NCI-H2081 (cell line): Measurements from ENCODE around the gene KCNJ5.

ENCODE experiments used
- DNase-seq, 2 experiments: peaks; one replicate each; lab custom pipeline; 2025; lab: John Stamatoyannopoulos, UW

KCNJ5 gene

DNA sequence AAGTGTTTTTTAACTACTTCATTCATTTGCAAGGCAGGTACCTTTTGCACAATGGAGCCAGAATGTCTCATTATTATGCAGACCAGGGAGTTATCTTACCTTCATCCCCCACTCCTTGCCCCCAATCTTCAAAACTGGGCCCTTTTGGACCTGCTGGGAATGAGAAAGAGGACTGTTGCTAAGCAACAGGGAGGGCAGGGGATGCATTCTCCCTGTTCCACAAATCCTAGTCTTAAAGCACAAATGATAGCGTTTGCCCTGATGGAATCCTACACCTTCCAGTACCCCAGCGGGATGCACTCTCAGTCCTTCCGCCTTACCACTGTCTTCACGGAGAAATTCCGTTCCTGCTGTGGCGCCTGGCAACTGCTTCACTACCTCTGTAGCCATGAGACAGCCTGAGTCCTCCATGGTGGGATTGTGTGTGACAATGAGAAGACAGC lies 20.0 kb upstream of the KCNJ5 start:
- DNase-seq: no peak

DNA sequence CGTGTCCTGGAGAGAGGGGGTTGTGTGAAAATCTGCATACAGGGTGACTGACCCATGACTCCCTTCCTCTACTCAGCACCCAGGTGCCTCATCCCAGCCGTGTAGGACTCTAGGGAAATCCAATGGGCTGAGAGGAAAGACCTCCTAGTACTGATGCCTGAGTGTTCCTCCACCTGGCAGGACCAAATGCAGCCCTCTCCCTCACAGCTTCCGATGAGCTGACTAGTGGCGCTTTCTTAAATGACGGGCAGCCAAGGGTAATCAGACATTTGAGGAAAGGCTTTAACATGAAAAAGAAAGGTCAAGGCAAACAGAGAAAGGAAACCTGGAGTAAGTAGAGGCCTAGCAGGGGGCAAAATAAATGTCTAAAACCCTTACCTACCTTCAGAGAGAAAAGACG lies 19.1 kb upstream of the KCNJ5 start:
- no peak for DNase-seq

GRCh38 chr11:128872594-128872993 lies 18.6 kb upstream of the KCNJ5 start:
- no peak for DNase-seq

GRCh38 chr11:128874427-128874826 lies 16.7 kb upstream of the KCNJ5 start:
- no peak for DNase-seq

GRCh38 chr11:128876133-128876650 lies 15.0 kb upstream of the KCNJ5 start:
- DNase-seq: no peak

DNA sequence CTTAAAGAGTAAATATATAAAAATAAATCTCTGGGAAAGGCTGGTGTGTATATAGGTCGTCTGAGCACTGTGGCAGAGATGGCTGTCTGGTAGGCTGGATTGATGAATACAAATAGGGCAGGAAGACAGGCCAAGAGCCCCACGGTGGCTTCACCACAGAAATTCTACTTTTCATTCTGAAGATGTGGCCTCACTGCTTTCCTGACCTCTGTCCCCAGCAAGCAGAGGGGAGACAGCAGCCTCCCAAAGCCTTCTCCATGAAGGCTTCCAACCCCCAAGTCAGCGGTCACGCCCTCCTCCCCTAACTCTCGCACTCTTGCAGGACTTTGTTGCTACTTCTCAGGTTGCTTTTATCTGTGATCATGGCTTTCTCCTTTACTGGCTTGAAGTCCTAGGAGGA lies 13.4 kb upstream of the KCNJ5 start:
- DNase-seq: no peak

GRCh38 chr11:128878455-128878854 lies 12.7 kb upstream of the KCNJ5 start:
- DNase-seq: no peak

- no peak for DNase-seq
Observed at GRCh38 chr11:128879817-128880216, 11.3 kb upstream of the KCNJ5 start.

DNA sequence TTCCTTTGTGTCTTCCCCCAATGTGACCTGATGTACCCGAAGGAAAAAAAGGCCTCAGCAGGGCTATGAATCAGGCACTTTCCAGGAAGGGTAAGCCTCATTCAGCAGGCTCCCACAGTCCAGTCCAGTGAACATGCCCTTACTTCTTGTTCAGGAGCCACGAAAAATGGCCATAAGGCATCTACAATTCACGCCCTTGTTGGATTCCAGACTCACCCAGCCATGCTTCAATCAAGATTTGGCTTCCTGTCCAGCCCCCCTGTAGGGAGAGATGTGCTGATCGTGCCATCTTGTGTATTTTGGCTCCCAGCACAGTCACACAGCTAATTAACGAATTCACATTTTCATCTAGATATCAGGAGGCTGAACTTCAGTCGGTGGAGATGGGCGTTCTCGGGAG lies 9.9 kb upstream of the KCNJ5 start:
- peak in 1 of 2 experiments; percentile 40 for DNase-seq

DNA sequence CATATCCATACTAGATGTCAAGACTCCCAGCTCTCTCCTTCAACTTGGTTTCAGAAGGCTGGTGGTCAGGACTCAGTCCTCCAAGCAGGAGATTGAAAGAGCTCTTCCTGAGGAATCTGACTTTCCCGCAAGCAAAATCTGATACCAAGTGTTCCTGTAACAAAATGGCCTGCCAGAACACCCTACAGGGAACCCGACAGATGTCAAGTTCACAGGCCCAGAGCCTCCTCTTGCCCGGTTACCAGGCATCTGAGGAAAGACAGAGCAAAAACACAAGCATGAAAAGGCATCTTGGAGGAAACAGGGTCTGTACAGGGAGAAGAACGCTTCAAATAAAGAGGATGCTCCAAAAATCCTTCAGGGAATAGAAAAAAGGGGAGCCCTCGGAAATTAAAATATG lies 8.7 kb upstream of the KCNJ5 start:
- no peak for DNase-seq

DNA sequence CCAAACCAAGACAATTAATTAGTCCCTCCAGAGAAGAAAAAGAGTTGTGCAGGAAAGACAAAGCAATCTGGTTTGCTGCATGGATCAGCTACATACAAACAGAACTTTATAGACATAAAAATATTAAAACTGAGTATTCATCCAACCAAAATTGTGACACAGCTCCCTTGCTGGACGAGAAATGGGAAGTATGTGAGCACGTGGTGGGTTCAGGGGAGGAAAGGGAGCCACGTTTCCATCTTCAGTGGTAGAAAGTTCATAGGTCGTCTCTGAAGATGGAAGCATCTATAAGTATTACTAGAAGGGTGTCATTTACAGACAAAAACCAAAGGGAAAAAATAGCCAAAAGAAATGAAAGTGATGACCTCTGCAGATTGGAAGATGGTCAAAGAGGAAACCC lies 7.1 kb upstream of the KCNJ5 start:
- no peak for DNase-seq

- peak; percentile 69 to 77 for DNase-seq
Observed at GRCh38 chr11:128884703-128885338, 6.3 kb upstream of the KCNJ5 start.

DNA sequence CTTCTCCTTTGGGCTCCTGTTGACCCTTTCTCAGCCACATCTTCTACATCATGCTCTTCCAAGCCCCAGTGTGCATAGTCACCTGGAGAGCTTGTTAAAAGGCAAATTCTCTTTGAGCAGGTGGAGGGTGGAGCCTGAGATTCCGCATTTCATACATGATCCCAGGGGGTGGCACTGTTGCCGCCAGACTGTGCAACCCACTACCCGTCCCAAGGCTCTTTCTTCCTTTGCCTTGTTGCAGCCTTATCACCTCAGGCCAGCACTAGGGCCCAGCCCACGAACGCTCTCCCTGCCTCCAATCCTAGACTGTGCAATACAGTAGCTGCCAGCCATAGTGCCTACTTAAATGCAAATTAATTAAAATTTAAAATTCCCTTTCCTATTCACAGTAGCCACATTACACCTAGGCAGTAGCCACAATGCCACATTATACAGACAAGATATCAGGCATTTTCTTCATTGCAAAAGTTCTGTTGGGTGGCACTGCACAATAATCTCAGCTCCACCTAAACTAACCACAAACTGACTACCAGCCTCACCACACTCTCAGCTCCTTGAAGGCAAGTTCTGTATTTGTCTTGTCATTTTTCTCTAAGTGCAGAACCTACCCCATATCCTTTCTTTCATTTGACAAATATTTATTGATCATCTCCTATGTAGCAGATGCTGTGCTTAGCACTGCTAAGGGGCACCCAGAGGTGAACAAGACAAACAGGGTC lies 4.6 kb upstream of the KCNJ5 start:
- DNase-seq: peak; percentile 55 to 69

- no peak for DNase-seq
Observed at GRCh38 chr11:128888034-128888985, 2.8 kb upstream of the KCNJ5 start.

DNA sequence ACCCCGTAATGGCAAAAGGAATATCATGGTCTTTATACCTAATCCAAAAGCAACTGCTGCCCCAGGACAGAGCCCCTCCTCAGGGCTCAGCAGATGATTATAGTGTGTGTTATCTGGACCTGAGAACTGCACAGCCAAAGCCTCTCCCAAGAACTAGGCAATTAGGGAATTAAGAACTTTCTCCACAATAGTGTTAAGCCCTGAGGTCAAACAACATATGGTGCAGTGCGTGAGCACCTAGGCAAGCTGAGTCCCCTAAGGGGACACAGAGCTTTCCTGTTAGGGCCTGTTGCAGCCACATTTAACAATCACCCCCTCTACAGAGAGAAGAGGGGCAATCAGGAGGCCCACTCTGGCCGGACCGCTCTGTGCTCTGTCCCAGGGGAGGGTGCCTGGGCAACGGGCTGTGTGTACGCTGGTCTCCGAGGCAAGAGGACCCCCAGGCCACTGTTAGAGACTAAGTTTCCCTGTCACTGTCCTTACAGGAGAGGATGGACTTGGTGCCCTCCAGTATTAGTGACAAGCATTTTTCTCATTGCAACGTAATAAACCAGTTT lies 1.4 kb upstream of the KCNJ5 start:
- no peak for DNase-seq

DNA sequence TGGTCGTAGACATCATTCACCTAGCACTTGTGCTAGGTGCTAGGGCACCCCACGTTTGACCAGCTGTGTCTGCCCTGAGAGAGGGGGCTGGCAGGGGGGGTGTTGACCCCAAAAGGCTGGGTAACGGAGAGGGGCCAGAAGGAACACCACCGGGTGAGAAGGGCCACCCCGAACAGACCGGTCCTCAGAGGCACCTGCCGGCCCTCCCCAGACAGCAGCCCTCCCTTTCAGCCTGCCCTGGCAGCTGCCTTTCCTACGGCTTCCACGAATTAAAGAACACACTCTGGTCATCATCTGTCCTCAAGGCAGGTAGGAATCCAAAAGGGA lies 977 bp upstream of the KCNJ5 start:
- DNase-seq: no peak

- no peak for DNase-seq
Observed at GRCh38 chr11:128891913-128892398, 800 bp downstream of the KCNJ5 start.

GRCh38 chr11:128892866-128893565 lies 1.9 kb downstream of the KCNJ5 start:
- DNase-seq: no peak

DNA sequence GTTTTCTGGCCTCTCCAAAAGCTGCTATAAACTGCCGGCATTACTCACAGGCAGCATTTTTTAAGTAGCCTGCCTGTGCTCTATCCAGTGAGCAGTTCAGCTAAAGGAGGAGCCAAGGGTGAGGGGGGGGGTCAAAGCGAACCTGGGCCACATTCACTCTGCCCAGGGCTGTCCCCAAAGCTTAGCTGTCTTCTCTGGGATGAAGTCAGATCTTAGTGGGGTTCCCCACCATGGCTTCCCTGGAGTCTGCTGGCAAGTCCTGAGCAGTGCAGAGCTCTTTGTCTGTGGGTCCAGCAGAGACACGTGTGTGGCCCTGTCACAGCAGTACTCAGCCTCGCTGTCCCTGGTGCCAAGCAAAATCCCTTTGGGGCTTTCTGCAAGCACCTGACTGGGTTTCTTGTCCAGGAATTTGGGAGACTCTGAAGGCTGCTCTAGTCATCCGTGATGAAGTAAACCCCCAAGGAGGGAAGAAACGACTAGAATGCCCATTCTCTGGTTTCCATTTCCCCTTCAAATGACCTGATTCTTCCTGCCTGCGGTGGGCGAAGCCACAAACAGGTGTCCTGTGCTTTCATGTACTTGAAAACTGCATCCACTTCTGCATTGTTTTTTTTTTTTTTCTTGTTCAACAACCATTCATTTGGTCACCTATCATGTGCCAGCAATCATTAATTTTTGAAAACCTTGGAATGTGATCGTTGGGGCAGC lies 2.6 kb downstream of the KCNJ5 start:
- DNase-seq: no peak

DNA sequence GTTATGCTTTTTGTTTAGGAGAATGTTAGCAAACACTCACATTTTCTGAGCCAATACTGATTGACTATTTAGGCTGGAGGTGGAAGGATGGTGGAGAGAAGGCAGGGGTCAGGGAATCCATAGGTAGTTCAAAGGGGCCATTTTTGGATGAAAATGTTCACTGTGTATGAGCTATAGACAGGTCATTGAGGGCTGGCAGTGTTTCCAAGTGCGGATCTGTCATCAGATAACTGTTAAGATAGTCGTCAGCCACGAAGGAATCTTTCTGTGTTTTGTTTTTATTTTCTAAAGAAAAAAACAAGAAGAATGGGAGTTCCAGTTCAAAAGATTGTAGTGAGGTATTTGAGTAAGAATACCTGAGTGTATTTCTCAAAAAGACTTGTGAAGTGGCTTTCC lies 3.1 kb downstream of the KCNJ5 start:
- DNase-seq: no peak

GRCh38 chr11:128894685-128895084 lies 3.5 kb downstream of the KCNJ5 start:
- no peak for DNase-seq
